KMS-11 (cell line): ENCODE measurements around the gene SMC6.

Experiments used
- H2AFZ ChIP-seq: fragments of 200-600 bp; sonication (generic); 2 replicates; pipeline ENCODE4 v1.6.1; 2016; ENCODE audit warnings: antibody characterized with exemption, mixed run types, low read depth
- H3K27ac ChIP-seq: fragments of 200-600 bp; sonication (generic); 2 replicates; pipeline ENCODE4 v1.6.1; 2016; ENCODE audit warnings: mild to moderate bottlenecking, mixed run types
- H3K27me3 ChIP-seq: fragments of 200-600 bp; sonication (generic); 2 replicates; pipeline ENCODE4 v1.6.1; 2017; ENCODE audit warnings: mild to moderate bottlenecking, low read depth, mixed run types, moderate library complexity; ENCODE audit not compliant: insufficient read depth
- H3K36me3 ChIP-seq: fragments of 200-600 bp; sonication (generic); 2 replicates; pipeline ENCODE4 v1.6.1; 2017; ENCODE audit warnings: mild to moderate bottlenecking, mixed run types; ENCODE audit not compliant: insufficient read depth
- H3K4me1 ChIP-seq: fragments of 200-600 bp; sonication (generic); 2 replicates; pipeline ENCODE4 v1.6.1; 2016; ENCODE audit warnings: mild to moderate bottlenecking, low read depth, mixed run types; ENCODE audit not compliant: poor library complexity, severe bottlenecking
- H3K4me2 ChIP-seq: fragments of 200-600 bp; sonication (generic); 2 replicates; pipeline ENCODE4 v1.7.0; 2016; ENCODE audit warnings: mild to moderate bottlenecking, mixed run types
- H3K4me3 ChIP-seq: fragments of 200-600 bp; sonication (generic); IDR thresholded peaks from 2 replicates; pipeline ENCODE4 v1.6.1; 2017; ENCODE audit warnings: low read depth, low read length, mixed read lengths; ENCODE audit not compliant: insufficient read depth
- H3K79me2 ChIP-seq: fragments of 200-600 bp; sonication (generic); 2 replicates; pipeline ENCODE4 v1.6.1; 2016; ENCODE audit warnings: low read depth, mixed run types; ENCODE audit not compliant: insufficient read depth
- H3K9ac ChIP-seq: fragments of 200-600 bp; sonication (generic); 2 replicates; pipeline ENCODE4 v1.6.1; 2016; ENCODE audit warnings: mild to moderate bottlenecking, mixed run types
- H4K20me1 ChIP-seq: fragments of 200-600 bp; sonication (generic); 2 replicates; pipeline ENCODE4 v1.6.1; 2016; ENCODE audit warnings: mild to moderate bottlenecking, mixed run types; ENCODE audit not compliant: insufficient read depth
- TF ChIP-seq, protein P1 (sequence below): fragments of 200-600 bp; sonication (generic); conservative IDR thresholded peaks from 2 replicates; pipeline ENCODE4 v1.6.1; 2017; ENCODE audit warnings: low read depth, mild to moderate bottlenecking, antibody characterized with exemption, low read length, moderate library complexity, mixed read lengths

The SMC6 gene

DNA sequence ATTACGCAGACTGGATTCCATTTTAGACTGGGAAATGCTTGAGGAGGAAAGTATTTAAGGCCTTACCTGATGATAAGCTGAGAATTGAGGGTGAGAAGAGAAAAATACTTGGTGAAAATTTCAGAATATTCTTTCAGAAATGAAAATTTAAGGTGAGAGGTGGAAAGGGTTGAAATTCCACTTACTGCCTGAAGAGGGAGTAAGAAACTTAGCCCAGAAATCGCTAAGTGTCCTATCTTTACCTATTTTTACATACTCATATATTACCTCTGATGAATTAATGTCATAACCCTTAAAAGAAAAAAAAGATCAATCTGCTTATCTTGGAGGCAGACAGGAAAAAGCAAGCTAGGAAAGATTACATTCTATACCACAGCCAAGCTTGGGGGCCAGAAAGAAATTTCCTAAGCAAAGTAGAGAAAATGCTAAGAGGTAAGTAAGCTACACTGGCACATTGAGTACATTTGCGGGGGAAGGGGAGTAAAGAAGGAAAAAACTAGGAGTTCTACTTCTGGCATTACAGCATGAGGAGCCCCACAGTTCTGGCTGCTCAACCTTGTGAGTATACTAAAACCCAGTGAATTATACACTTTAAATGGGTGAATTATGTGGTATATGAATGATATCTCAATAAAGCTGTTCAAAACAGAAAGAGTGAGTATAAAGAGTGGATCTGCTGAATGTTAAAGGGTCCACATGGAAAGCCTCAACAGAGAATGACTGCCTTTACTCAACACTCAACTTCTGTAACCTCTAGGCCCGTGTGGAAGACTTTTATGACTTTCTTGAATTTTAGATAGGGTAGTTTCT, 33.8 kb downstream of the SMC6 start:
- no peak overlapping the region for H3K4me3 ChIP-seq
- no peak overlapping the region for H3K4me2 ChIP-seq
- H3K27me3 ChIP-seq = no peaks in the 10 kb centered on the region
- H3K9ac ChIP-seq = no peak overlapping the region
- H3K79me2 ChIP-seq = no peaks in the 10 kb centered on the region
- no peak overlapping the region for H3K27ac ChIP-seq
- H3K4me1 ChIP-seq = no peaks in the 10 kb centered on the region
- H3K36me3 ChIP-seq = 0 out of 2 replicates have a peak, but pooled peaks cover 4% of the 10 kb centered on the region
- no peaks in the 10 kb centered on the region; the same call in 1 of the 2 replicates for H4K20me1 ChIP-seq
- TF ChIP-seq, protein P1, sequence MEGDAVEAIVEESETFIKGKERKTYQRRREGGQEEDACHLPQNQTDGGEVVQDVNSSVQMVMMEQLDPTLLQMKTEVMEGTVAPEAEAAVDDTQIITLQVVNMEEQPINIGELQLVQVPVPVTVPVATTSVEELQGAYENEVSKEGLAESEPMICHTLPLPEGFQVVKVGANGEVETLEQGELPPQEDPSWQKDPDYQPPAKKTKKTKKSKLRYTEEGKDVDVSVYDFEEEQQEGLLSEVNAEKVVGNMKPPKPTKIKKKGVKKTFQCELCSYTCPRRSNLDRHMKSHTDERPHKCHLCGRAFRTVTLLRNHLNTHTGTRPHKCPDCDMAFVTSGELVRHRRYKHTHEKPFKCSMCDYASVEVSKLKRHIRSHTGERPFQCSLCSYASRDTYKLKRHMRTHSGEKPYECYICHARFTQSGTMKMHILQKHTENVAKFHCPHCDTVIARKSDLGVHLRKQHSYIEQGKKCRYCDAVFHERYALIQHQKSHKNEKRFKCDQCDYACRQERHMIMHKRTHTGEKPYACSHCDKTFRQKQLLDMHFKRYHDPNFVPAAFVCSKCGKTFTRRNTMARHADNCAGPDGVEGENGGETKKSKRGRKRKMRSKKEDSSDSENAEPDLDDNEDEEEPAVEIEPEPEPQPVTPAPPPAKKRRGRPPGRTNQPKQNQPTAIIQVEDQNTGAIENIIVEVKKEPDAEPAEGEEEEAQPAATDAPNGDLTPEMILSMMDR = peak; percentile 80
- no peak overlapping the region for H2AFZ ChIP-seq

DNA sequence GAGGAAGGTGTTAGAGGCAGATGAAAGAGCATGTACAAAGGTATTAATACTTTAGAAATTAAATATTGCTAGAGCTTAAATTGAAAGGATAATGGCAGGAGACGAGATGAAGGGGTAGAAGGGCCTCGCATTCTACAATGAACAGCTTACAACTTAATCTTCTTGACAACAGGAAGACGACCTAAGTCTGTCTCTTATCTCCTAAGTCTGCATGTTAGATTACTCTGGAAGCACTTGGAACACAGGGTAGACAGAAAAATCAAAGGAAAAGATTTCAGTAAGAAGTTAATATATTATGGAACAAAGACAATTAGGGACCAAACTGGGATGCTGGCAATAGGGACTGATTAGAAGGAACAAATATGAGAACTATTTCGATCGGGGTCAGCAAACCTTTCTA, 34.9 kb downstream of the SMC6 start:
- 0 out of 2 replicates have a peak, but pooled peaks cover 4% of the 10 kb centered on the region for H3K36me3 ChIP-seq
- H2AFZ ChIP-seq = no peak overlapping the region
- no peaks in the 10 kb centered on the region; the same call in 1 of the 2 replicates for H4K20me1 ChIP-seq

DNA sequence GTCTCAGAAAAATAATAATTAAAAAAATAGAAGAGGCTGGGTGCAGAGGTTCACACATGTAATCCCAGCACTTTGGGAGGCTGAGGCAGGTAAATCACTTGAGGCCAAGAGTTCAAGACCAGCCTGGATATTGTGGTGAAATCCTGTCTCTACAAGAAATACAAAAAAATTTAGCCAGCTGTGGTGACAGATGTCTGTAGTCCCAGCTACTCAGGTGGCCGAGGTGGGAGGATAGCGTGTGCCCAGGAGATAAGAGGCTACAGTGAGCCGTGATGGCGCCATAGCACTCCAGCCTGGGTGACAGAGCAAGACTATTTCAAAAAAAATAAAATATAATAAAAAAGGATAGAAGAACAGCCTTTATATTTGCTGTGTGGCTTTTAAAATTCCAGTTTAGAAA, 35.9 kb downstream of the SMC6 start:
- Histone ChIP-seq H2AFZ (no peak overlapping the region), H3K4me1 (no peaks in the 10 kb centered on the region), H3K9ac (no peak overlapping the region), H3K27ac (no peak overlapping the region), H3K4me3 (no peak overlapping the region), H3K27me3 (no peaks in the 10 kb centered on the region), H3K4me2 (no peak overlapping the region), H4K20me1 (no peaks in the 10 kb centered on the region; the same call in 1 of the 2 replicates), H3K79me2 (no peaks in the 10 kb centered on the region), H3K36me3 (peaks cover 7% of the 10 kb centered on the region; the same call in 1 of the 2 replicates)
- TF ChIP-seq, protein P1 = no peak

More for the DNA sequence above, 34.9 kb downstream of the SMC6 start:
- Histone ChIP-seq H3K4me2 (no peak overlapping the region), H3K79me2 (no peaks in the 10 kb centered on the region), H3K27me3 (no peaks in the 10 kb centered on the region), H3K9ac (no peak overlapping the region), H3K27ac (no peak overlapping the region), H3K4me3 (no peak overlapping the region), H3K4me1 (no peaks in the 10 kb centered on the region)
- TF ChIP-seq, protein P1 = no peak

DNA sequence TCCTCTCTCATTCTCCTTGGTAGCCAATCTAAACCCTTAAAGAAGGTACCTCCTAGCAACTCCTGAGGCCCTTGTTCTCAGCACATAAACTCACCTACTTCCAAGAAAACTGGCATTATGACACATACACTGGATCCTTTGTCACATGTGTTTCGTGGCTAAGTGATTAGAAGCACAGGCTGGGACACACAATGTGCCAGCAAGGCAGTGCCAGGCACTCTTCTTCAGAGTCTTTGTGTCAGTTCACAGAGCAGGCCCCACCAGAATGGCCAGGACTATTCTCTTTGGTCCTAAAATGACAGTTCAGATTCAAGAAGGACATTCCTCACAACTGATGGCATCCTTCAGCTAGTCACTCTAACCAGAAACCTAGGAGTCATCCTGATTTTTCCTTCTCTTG, 40.3 kb downstream of the SMC6 start:
- H3K27ac ChIP-seq = no peak overlapping the region
- no peaks in the 10 kb centered on the region; the same call in 1 of the 2 replicates for H4K20me1 ChIP-seq
- no peak overlapping the region for H3K9ac ChIP-seq
- peaks cover 3% of the 10 kb centered on the region; the same call in 1 of the 2 replicates for H3K36me3 ChIP-seq
- H3K4me3 ChIP-seq = no peak overlapping the region
- TF ChIP-seq, protein P1 = no peak
- H3K27me3 ChIP-seq = no peaks in the 10 kb centered on the region
- no peak overlapping the region for H3K4me2 ChIP-seq
- no peaks in the 10 kb centered on the region for H3K4me1 ChIP-seq
- H3K79me2 ChIP-seq = no peaks in the 10 kb centered on the region
- H2AFZ ChIP-seq = no peak overlapping the region
